ENCODE results near the gene ZNF568.
A peak's percentile ranks its signal among the peaks of the same experiment; 100 is the strongest.

The ZNF568 gene

GRCh38 chr19:36918090-36918489 lies 2.0 kb downstream of the ZNF568 start:
- no peak overlapping the region for H3K4me3 ChIP-seq (ENCODE audit: control insufficient read depth, low read depth, low read length)
- no peak for DNase-seq (ENCODE audit: low read depth)
- TF ChIP-seq, protein P1, sequence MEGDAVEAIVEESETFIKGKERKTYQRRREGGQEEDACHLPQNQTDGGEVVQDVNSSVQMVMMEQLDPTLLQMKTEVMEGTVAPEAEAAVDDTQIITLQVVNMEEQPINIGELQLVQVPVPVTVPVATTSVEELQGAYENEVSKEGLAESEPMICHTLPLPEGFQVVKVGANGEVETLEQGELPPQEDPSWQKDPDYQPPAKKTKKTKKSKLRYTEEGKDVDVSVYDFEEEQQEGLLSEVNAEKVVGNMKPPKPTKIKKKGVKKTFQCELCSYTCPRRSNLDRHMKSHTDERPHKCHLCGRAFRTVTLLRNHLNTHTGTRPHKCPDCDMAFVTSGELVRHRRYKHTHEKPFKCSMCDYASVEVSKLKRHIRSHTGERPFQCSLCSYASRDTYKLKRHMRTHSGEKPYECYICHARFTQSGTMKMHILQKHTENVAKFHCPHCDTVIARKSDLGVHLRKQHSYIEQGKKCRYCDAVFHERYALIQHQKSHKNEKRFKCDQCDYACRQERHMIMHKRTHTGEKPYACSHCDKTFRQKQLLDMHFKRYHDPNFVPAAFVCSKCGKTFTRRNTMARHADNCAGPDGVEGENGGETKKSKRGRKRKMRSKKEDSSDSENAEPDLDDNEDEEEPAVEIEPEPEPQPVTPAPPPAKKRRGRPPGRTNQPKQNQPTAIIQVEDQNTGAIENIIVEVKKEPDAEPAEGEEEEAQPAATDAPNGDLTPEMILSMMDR (conservative IDR thresholded peaks at IDR 0.05; ENCODE audit: control insufficient read depth, insufficient read depth, low read depth, low read length), result no peak

DNA sequence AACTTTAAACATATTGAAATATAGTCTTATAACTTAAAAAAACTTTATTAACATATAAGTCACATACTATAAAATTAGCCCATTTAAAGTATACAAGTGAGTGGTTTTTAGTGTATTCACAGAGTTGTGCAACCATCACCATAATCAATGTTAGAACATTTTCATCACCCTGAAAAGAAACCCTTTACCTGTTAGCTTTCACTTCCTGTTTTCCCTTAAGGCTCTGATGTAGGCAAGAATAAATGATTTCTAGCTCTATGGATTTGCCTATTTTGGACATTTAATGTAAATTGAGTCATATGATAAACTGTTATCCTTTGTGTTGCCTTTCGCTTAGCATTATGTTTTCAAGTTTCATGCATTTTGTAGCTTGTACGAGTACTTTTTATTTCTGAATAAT lies 15.6 kb downstream of the ZNF568 start:
- TF ChIP-seq, protein P1 (conservative IDR thresholded peaks at IDR 0.05; ENCODE audit: control insufficient read depth, insufficient read depth, low read depth, low read length), result no peak
- no peak for DNase-seq (ENCODE audit: low read depth)
- H3K4me3 ChIP-seq (ENCODE audit: control insufficient read depth, low read depth, low read length), result no peak overlapping the region

GRCh38 chr19:36939153-36939552 lies 23.0 kb downstream of the ZNF568 start:
- TF ChIP-seq, protein P1 (conservative IDR thresholded peaks at IDR 0.05; ENCODE audit: control insufficient read depth, insufficient read depth, low read depth, low read length), result no peak
- DNase-seq (ENCODE audit: low read depth), result peak; percentile 12
- H3K4me3 ChIP-seq (ENCODE audit: control insufficient read depth, low read depth, low read length), result no peak overlapping the region

GRCh38 chr19:36950335-36951119 lies 34.4 kb downstream of the ZNF568 start:
- no peak overlapping the region for H3K4me3 ChIP-seq (ENCODE audit: control insufficient read depth, low read depth, low read length)
- DNase-seq (ENCODE audit: low read depth), result peak; percentile 3
- TF ChIP-seq, protein P1 (conservative IDR thresholded peaks at IDR 0.05; ENCODE audit: control insufficient read depth, insufficient read depth, low read depth, low read length), result no peak

DNA sequence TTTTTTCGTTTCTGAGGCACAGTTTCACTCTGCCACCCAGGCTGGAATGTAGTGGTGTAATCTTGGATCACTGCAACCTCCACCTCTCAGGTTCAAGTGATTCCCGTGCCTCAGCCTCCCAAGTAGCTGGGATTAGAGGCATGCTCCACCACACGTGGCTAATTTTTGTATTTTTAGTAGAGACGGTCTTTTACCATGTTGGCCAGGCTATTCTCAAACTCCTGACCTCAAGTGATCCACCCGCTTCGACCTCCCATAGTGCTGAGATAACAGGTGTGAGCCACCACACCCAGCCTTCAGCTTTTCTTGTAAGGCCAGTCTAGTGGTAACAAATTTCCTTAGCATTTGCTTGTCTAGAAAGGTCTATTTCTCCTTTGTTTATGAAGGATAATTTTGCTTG lies 46.2 kb downstream of the ZNF568 start:
- no peak overlapping the region for H3K4me3 ChIP-seq (ENCODE audit: control insufficient read depth, low read depth, low read length)
- TF ChIP-seq, protein P1 (conservative IDR thresholded peaks at IDR 0.05; ENCODE audit: control insufficient read depth, insufficient read depth, low read depth, low read length), result no peak
- DNase-seq (ENCODE audit: low read depth), result no peak

GRCh38 chr19:36963280-36963679 lies 47.1 kb downstream of the ZNF568 start:
- DNase-seq (ENCODE audit: low read depth), result no peak
- TF ChIP-seq, protein P1 (conservative IDR thresholded peaks at IDR 0.05; ENCODE audit: control insufficient read depth, insufficient read depth, low read depth, low read length), result no peak
- no peak overlapping the region for H3K4me3 ChIP-seq (ENCODE audit: control insufficient read depth, low read depth, low read length)

Data from fibroblast of mammary gland (primary cell).